Trophoblast cell (in vitro differentiated cells and primary cell): Measurements from ENCODE around the gene ZFYVE28.

ENCODE experiments used
- DNase-seq, 2 donors: peaks; one replicate each; pipeline ENCODE4 v3.0.0-alpha.2; 2016
- H2AFZ ChIP-seq: 2 replicates; pipeline ENCODE4 v1.6.1; 2013; ENCODE audit warnings: low read length, moderate library complexity, mild to moderate bottlenecking; ENCODE audit not compliant: insufficient read depth, poor library complexity
- H2AK5ac ChIP-seq: 2 replicates; pipeline ENCODE4 v1.6.1; 2013; ENCODE audit warnings: mild to moderate bottlenecking, low read length
- H2BK120ac ChIP-seq: 2 replicates; pipeline ENCODE4 v1.6.1; 2013; ENCODE audit warnings: low read length, mild to moderate bottlenecking, moderate library complexity; ENCODE audit not compliant: insufficient read depth, poor library complexity
- H2BK12ac ChIP-seq: 2 replicates; pipeline ENCODE4 v1.6.1; 2013; ENCODE audit warnings: mild to moderate bottlenecking, low read length, moderate library complexity
- H2BK5ac ChIP-seq: 2 replicates; pipeline ENCODE4 v1.6.1; 2013; ENCODE audit warnings: low read length, low read depth, moderate library complexity, mild to moderate bottlenecking; ENCODE audit not compliant: poor library complexity
- H3K14ac ChIP-seq: 2 replicates; pipeline ENCODE4 v1.6.1; 2013; ENCODE audit warnings: mild to moderate bottlenecking, low read length
- H3K18ac ChIP-seq: 2 replicates; pipeline ENCODE4 v1.6.1; 2013; ENCODE audit warnings: mild to moderate bottlenecking, low read length
- H3K23ac ChIP-seq: 2 replicates; pipeline ENCODE4 v1.6.1; 2013; ENCODE audit warnings: low read length
- H3K27ac ChIP-seq: 2 replicates; pipeline ENCODE4 v1.5.1; 2013; ENCODE audit warnings: low read depth, mild to moderate bottlenecking, inconsistent platforms, low read length, moderate library complexity
- H3K27me3 ChIP-seq: 2 replicates; pipeline ENCODE4 v1.6.1; 2013; ENCODE audit warnings: inconsistent platforms, mild to moderate bottlenecking, low read length, moderate library complexity; ENCODE audit not compliant: insufficient read depth
- H3K36me3 ChIP-seq, 2 experiments: 1 replicate in 1 of 2; 2 replicates in 1 of 2; pipeline ENCODE4 v1.6.1; 2013; ENCODE audit warnings: low read length in 2 of 2, mild to moderate bottlenecking in 2 of 2, moderate library complexity in 1 of 2; ENCODE audit not compliant: insufficient read depth in 2 of 2, control insufficient read depth in 1 of 2
- H3K4ac ChIP-seq: 2 replicates; pipeline ENCODE4 v1.6.1; 2013; ENCODE audit warnings: low read depth, mild to moderate bottlenecking, low read length, moderate library complexity
- H3K4me1 ChIP-seq, 2 experiments: 1 replicate in 1 of 2; 2 replicates in 1 of 2; pipeline ENCODE4 v1.6.1; 2013; ENCODE audit warnings: low read length in 2 of 2, mild to moderate bottlenecking in 2 of 2, moderate library complexity in 1 of 2; ENCODE audit not compliant: insufficient read depth in 2 of 2, control insufficient read depth in 1 of 2
- H3K4me2 ChIP-seq: 2 replicates; pipeline ENCODE4 v1.6.1; 2013; ENCODE audit warnings: inconsistent platforms, mild to moderate bottlenecking, low read length, moderate library complexity
- H3K4me3 ChIP-seq: 2 replicates; pipeline ENCODE4 v1.5.1; 2013; ENCODE audit warnings: mild to moderate bottlenecking, low read depth, low read length, inconsistent platforms
- H3K79me1 ChIP-seq: one replicate; pipeline ENCODE4 v1.6.1; 2013; ENCODE audit warnings: low read length
- H3K79me2 ChIP-seq: 2 replicates; pipeline ENCODE4 v1.6.1; 2013; ENCODE audit warnings: low read length, mild to moderate bottlenecking; ENCODE audit not compliant: control insufficient read depth, insufficient read depth, poor library complexity
- H3K9ac ChIP-seq: 2 replicates; pipeline ENCODE4 v1.6.1; 2013; ENCODE audit warnings: mild to moderate bottlenecking, low read length
- H3K9me3 ChIP-seq: 2 replicates; pipeline ENCODE4 v1.6.1; 2013; ENCODE audit warnings: low read depth, mild to moderate bottlenecking, control low read depth, inconsistent platforms, low read length; ENCODE audit not compliant: insufficient read depth
- H4K12ac ChIP-seq: 2 replicates; pipeline ENCODE4 v1.6.1; 2013; ENCODE audit warnings: low read depth, mild to moderate bottlenecking, low read length, moderate library complexity
- H4K8ac ChIP-seq: 2 replicates; pipeline ENCODE4 v1.6.1; 2013; ENCODE audit warnings: low read depth, mild to moderate bottlenecking, low read length, moderate library complexity
- H4K91ac ChIP-seq: one replicate; pipeline ENCODE4 v1.6.1; 2013; ENCODE audit warnings: low read depth, mild to moderate bottlenecking, low read length, moderate library complexity
- WGBS: extraction: QIAGEN DNeasy Blood & Tissue Kit; methylation state at CpG from one replicate; pipeline ENCODE4 v1.1.7; 2013; ENCODE audit warnings: missing lambda C conversion rate; ENCODE audit not compliant: insufficient read length, insufficient coverage; ENCODE audit errors: extremely low coverage; 5-methylcytosine and 5-hydroxymethylcytosine counted together

The ZFYVE28 gene

GRCh38 chr4:2262145-2262943 lies 156.1 kb downstream of the ZFYVE28 start:
- Histone ChIP-seq H3K4me3 (peak overlapping the region; percentile 76), H4K12ac (peak overlapping the region; percentile 79), H3K18ac (peak overlapping the region; percentile 64), H3K79me1 (peaks cover 10% of the 10 kb centered on the region), H3K9me3 (no peaks in the 10 kb centered on the region), H3K79me2 (peaks cover 9% of the 10 kb centered on the region), H3K23ac (no peak overlapping the region), H3K4me2 (peak overlapping the region; percentile 79), H4K8ac (peak overlapping the region; percentile 91), H3K27ac (peak overlapping the region; percentile 62), H3K36me3 (peaks cover 27 to 28% of the 10 kb centered on the region in 2 experiments), H3K4me1 (peaks cover 9 to 14% of the 10 kb centered on the region in 2 experiments), H2AK5ac (peak overlapping the region; percentile 18), H2BK5ac (peak overlapping the region; percentile 80), H2BK120ac (peak overlapping the region; percentile 73), H3K27me3 (no peaks in the 10 kb centered on the region), H4K91ac (peak overlapping the region; percentile 92), H2AFZ (peak overlapping the region; percentile 98), H3K4ac (peak overlapping the region; percentile 19), H3K9ac (peak overlapping the region; percentile 73), H3K14ac (peak overlapping the region; percentile 69), H2BK12ac (no peak overlapping the region)
- no CpG with 5 or more reads among the region's 98 CpGs for WGBS
- peak; percentile 99 to 100 for DNase-seq

GRCh38 chr4:2261853-2262144 lies 156.6 kb downstream of the ZFYVE28 start, which contains the start of gene MXD4:
MXD4 (minus strand) TSS chr4:2262109; CDS start chr4:2261980, 129 bp downstream.
- H2AK5ac ChIP-seq: peak within 1 kb of the TSS; percentile 48

GRCh38 chr4:2261110-2261852 lies 157.2 kb downstream of the ZFYVE28 start:
- Histone ChIP-seq H4K8ac (peak overlapping the region; percentile 82), H2BK120ac (peak overlapping the region; percentile 24), H4K91ac (peak overlapping the region; percentile 86), H3K18ac (peak overlapping the region; percentile 81), H3K9ac (peak overlapping the region; percentile 88), H3K14ac (peak overlapping the region; percentile 88), H3K4me3 (peak overlapping the region; percentile 90), H3K79me2 (peaks cover 9% of the 10 kb centered on the region), H3K9me3 (no peaks in the 10 kb centered on the region), H4K12ac (peak overlapping the region; percentile 79), H2AFZ (peak overlapping the region; percentile 61), H2BK5ac (peak overlapping the region; percentile 61), H2AK5ac (peak overlapping the region; percentile 48), H3K23ac (no peak overlapping the region), H3K4ac (peak overlapping the region; percentile 56), H3K79me1 (peaks cover 10% of the 10 kb centered on the region), H3K27ac (no peak overlapping the region), H3K36me3 (peaks cover 34 to 36% of the 10 kb centered on the region in 2 experiments), H2BK12ac (no peak overlapping the region), H3K4me2 (peak overlapping the region; percentile 74), H3K27me3 (no peaks in the 10 kb centered on the region), H3K4me1 (peaks cover 9 to 14% of the 10 kb centered on the region in 2 experiments)
- DNase-seq: peak; percentile 22 to 73
- no CpG with 5 or more reads among the region's 91 CpGs for WGBS

More at GRCh38 chr4:2261853-2262144, 156.6 kb downstream of the ZFYVE28 start, which contains the start of gene MXD4:
- Histone ChIP-seq H3K36me3 (peaks cover 31 to 33% of the 10 kb centered on the region in 2 experiments), H3K9ac (peak within 1 kb of the TSS; percentile 88), H3K14ac (peak within 1 kb of the TSS; percentile 88), H3K4me3 (peak within 1 kb of the TSS; percentile 90), H3K4ac (peak within 1 kb of the TSS; percentile 56), H4K12ac (peak within 1 kb of the TSS; percentile 79), H2BK12ac (no peak within 1 kb of the TSS), H3K23ac (no peak within 1 kb of the TSS), H3K18ac (peak within 1 kb of the TSS; percentile 81), H3K4me2 (peak within 1 kb of the TSS; percentile 79), H4K91ac (peak within 1 kb of the TSS; percentile 92), H2AFZ (peak within 1 kb of the TSS; percentile 98), H3K9me3 (no peaks in the 10 kb centered on the region), H3K79me2 (peaks cover 9% of the 10 kb centered on the region), H3K27ac (peak within 1 kb of the TSS; percentile 62), H2BK120ac (peak within 1 kb of the TSS; percentile 73), H4K8ac (peak within 1 kb of the TSS; percentile 91), H3K79me1 (peaks cover 10% of the 10 kb centered on the region), H3K27me3 (no peaks in the 10 kb centered on the region), H3K4me1 (peaks cover 9 to 14% of the 10 kb centered on the region in 2 experiments), H2BK5ac (peak within 1 kb of the TSS; percentile 80)
- WGBS: no CpG with 5 or more reads among the region's 46 CpGs
- no peak for DNase-seq

GRCh38 chr4:2260344-2261109 lies 157.9 kb downstream of the ZFYVE28 start:
- no peak overlapping the region for H3K27ac ChIP-seq
- no peak overlapping the region for H2BK5ac ChIP-seq
- H3K79me1 ChIP-seq: peaks cover 10% of the 10 kb centered on the region
- H4K8ac ChIP-seq: peak overlapping the region; percentile 36
- H3K4me1 ChIP-seq: peaks cover 9 to 14% of the 10 kb centered on the region in 2 experiments
- H2BK120ac ChIP-seq: no peak overlapping the region
- H3K14ac ChIP-seq: peak overlapping the region; percentile 28
- H4K91ac ChIP-seq: no peak overlapping the region
- no peaks in the 10 kb centered on the region for H3K9me3 ChIP-seq
- H4K12ac ChIP-seq: no peak overlapping the region
- H2BK12ac ChIP-seq: no peak overlapping the region
- peaks cover 9% of the 10 kb centered on the region for H3K79me2 ChIP-seq
- H3K27me3 ChIP-seq: no peaks in the 10 kb centered on the region
- H3K4me3 ChIP-seq: peak overlapping the region; percentile 90
- H3K36me3 ChIP-seq: peaks cover 38 to 41% of the 10 kb centered on the region in 2 experiments
- DNase-seq: peak in 1 of 2 donors; percentile 7
- peak overlapping the region; percentile 46 for H3K9ac ChIP-seq
- H3K18ac ChIP-seq: peak overlapping the region; percentile 68
- H3K23ac ChIP-seq: no peak overlapping the region
- WGBS: no CpG with 5 or more reads among the region's 23 CpGs
- H3K4me2 ChIP-seq: peak overlapping the region; percentile 74
- H2AK5ac ChIP-seq: no peak overlapping the region
- H2AFZ ChIP-seq: no peak overlapping the region
- H3K4ac ChIP-seq: no peak overlapping the region
